RWPE2 (cell line): ENCODE results near the gene DDX18.
A peak's percentile ranks its signal among the peaks of the same experiment; 100 is the strongest.

ENCODE experiments used
- ATAC-seq: fragments of 200-7000 bp; cut with Tn5 transposase; 3 replicates; pipeline ENCODE4 v1.9.1; 2021; ENCODE audit warnings: low read depth
- DNase-seq: peaks from one replicate; pipeline ENCODE4 v3.0.0-alpha.2; 2020; ENCODE audit warnings: low spot score
- H3K27ac ChIP-seq: fragments of 450-650 bp; 2 replicates; pipeline ENCODE4 v1.5.1; 2017; ENCODE audit warnings: mild to moderate bottlenecking; ENCODE audit not compliant: poor library complexity, severe bottlenecking
- H3K27me3 ChIP-seq: fragments of 250-450 bp; sonication (Bioruptor Pico); 2 replicates; pipeline ENCODE4 v1.5.1; 2021; ENCODE audit warnings: mild to moderate bottlenecking, moderate library complexity; ENCODE audit not compliant: insufficient read depth, poor library complexity, severe bottlenecking
- H3K36me3 ChIP-seq: fragments of 250-450 bp; sonication (Bioruptor Pico); 2 replicates; pipeline ENCODE4 v1.5.1; 2020; ENCODE audit warnings: low read depth, mild to moderate bottlenecking, moderate library complexity
- H3K4me1 ChIP-seq: fragments of 250-450 bp; sonication (Bioruptor Pico); 2 replicates; pipeline ENCODE4 v1.5.1; 2021; ENCODE audit warnings: mild to moderate bottlenecking, moderate library complexity; ENCODE audit not compliant: insufficient read depth, poor library complexity, severe bottlenecking
- H3K4me3 ChIP-seq: fragments of 250-450 bp; sonication (Bioruptor Pico); 2 replicates; pipeline ENCODE4 v1.5.1; 2021; ENCODE audit warnings: mild to moderate bottlenecking, moderate library complexity; ENCODE audit not compliant: severe bottlenecking
- H3K9me3 ChIP-seq: fragments of 250-450 bp; sonication (Bioruptor Pico); 2 replicates; pipeline ENCODE4 v1.5.1; 2021; ENCODE audit warnings: mild to moderate bottlenecking, moderate library complexity; ENCODE audit not compliant: severe bottlenecking
- TF ChIP-seq, protein P1 (sequence below): fragments of 450-650 bp; IDR thresholded peaks from one replicate; pipeline ENCODE4 v1.5.1; 2017; ENCODE audit warnings: mild to moderate bottlenecking, moderate library complexity; ENCODE audit not compliant: poor library complexity, severe bottlenecking

Gene DDX18

GRCh38 chr2:117858892-117859531 is 44.5 kb downstream of the DDX18 start:
- TF ChIP-seq, protein P1, sequence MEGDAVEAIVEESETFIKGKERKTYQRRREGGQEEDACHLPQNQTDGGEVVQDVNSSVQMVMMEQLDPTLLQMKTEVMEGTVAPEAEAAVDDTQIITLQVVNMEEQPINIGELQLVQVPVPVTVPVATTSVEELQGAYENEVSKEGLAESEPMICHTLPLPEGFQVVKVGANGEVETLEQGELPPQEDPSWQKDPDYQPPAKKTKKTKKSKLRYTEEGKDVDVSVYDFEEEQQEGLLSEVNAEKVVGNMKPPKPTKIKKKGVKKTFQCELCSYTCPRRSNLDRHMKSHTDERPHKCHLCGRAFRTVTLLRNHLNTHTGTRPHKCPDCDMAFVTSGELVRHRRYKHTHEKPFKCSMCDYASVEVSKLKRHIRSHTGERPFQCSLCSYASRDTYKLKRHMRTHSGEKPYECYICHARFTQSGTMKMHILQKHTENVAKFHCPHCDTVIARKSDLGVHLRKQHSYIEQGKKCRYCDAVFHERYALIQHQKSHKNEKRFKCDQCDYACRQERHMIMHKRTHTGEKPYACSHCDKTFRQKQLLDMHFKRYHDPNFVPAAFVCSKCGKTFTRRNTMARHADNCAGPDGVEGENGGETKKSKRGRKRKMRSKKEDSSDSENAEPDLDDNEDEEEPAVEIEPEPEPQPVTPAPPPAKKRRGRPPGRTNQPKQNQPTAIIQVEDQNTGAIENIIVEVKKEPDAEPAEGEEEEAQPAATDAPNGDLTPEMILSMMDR, result no peak
- DNase-seq (no peak), ATAC-seq (no peak)
- H3K4me1 ChIP-seq, result peaks cover 3% of the 10 kb centered on the region
- no peaks in the 10 kb centered on the region for H3K9me3 ChIP-seq
- peaks cover 29% of the 10 kb centered on the region for H3K27me3 ChIP-seq
- H3K4me3 ChIP-seq, result no peak overlapping the region
- H3K27ac ChIP-seq, result no peak overlapping the region
- no peaks in the 10 kb centered on the region for H3K36me3 ChIP-seq

DNA sequence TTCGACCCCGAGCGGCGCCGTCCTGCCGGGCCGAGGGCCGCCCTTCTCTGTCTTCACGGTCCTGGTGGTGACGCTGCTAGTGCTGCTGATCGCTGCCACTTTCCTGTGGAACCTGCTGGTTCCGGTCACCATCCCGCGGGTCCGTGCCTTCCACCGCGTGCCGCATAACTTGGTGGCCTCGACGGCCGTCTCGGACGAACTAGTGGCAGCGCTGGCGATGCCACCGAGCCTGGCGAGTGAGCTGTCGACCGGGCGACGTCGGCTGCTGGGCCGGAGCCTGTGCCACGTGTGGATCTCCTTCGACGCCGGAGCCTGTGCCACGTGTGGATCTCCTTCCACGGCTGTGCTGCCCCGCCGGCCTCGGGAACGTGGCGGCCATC is 45.0 kb downstream of the DDX18 start:
- H3K9me3 ChIP-seq, result no peaks in the 10 kb centered on the region

DNA sequence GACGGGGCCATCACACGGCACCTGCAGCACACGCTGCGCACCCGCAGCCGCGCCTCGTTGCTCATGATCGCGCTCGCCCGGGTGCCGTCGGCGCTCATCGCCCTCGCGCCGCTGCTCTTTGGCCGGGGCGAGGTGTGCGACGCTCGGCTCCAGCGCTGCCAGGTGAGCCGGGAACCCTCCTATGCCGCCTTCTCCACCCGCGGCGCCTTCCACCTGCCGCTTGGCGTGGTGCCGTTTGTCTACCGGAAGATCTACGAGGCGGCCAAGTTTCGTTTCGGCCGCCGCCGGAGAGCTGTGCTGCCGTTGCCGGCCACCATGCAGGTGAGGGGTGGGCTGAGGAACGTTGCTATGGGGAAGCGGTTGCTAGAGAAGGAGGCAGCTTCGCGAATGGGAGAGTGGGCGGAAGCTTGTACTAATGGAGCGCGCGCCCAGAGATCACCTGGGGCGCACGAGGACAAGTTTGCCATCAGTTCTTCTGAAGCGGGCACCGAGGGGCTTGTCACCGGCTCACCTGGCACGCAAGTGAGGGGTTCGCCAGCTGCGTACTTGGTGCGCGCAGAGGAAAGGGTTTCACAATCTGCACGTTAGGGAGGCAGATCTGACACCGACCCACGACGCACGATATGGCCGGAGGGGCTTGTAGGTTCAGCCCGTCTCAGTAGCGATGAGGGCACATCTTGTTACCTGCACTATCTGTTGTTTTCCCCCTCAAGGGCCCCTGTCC is 45.6 kb downstream of the DDX18 start:
- no peaks in the 10 kb centered on the region for H3K9me3 ChIP-seq
- no peaks in the 10 kb centered on the region for H3K36me3 ChIP-seq
- peaks cover 3% of the 10 kb centered on the region for H3K4me1 ChIP-seq
- no peak for ATAC-seq
- no peak for DNase-seq
- no peak overlapping the region for H3K27ac ChIP-seq
- H3K27me3 ChIP-seq, result peaks cover 29% of the 10 kb centered on the region
- peak overlapping the region; percentile 15 for H3K4me3 ChIP-seq
- TF ChIP-seq, protein P1, result no peak

More for the DNA sequence above, 45.0 kb downstream of the DDX18 start:
- no peak for ATAC-seq
- Histone ChIP-seq H3K27me3 (peaks cover 29% of the 10 kb centered on the region), H3K4me3 (peak overlapping the region; percentile 15), H3K36me3 (no peaks in the 10 kb centered on the region), H3K4me1 (peaks cover 3% of the 10 kb centered on the region), H3K27ac (no peak overlapping the region)
- DNase-seq, result no peak
- TF ChIP-seq, protein P1, result no peak

GRCh38 chr2:117862459-117862858 is 48.0 kb downstream of the DDX18 start:
- no peak for DNase-seq
- Histone ChIP-seq H3K27me3 (peaks cover 29% of the 10 kb centered on the region), H3K4me3 (no peak overlapping the region), H3K4me1 (no peaks in the 10 kb centered on the region), H3K9me3 (no peaks in the 10 kb centered on the region), H3K36me3 (no peaks in the 10 kb centered on the region), H3K27ac (no peak overlapping the region)
- TF ChIP-seq, protein P1, result no peak
- ATAC-seq, result no peak

DNA sequence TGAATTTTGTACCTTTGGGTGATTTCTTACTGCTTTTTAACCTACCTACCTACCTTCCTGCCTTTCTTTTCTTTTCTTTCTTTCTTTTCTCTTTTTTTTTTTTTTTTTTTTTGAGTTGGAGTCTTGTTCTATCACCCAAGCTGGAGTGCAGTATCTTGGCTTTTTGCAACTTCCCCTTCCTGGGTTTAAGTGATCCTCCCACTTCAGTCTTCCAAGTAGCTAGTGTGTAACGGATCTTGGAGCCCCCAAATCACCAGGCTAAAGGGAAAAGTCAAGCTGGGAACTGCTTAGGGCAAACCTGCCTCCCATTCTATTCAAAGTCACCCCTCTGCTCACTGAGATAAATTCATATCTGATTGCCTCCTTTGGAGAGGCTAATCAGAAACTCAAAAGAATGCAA is 61.3 kb downstream of the DDX18 start:
- no peak overlapping the region for H3K27ac ChIP-seq
- no peak for ATAC-seq

More for the DNA sequence above, 61.3 kb downstream of the DDX18 start:
- H3K4me1 ChIP-seq, result no peaks in the 10 kb centered on the region
- DNase-seq, result no peak
- TF ChIP-seq, protein P1, result no peak
- H3K27me3 ChIP-seq, result peaks cover 10% of the 10 kb centered on the region
- no peak overlapping the region for H3K4me3 ChIP-seq
- H3K36me3 ChIP-seq, result no peaks in the 10 kb centered on the region
- no peaks in the 10 kb centered on the region for H3K9me3 ChIP-seq
